ENCODE measurements around the gene HRH1.

DNA sequence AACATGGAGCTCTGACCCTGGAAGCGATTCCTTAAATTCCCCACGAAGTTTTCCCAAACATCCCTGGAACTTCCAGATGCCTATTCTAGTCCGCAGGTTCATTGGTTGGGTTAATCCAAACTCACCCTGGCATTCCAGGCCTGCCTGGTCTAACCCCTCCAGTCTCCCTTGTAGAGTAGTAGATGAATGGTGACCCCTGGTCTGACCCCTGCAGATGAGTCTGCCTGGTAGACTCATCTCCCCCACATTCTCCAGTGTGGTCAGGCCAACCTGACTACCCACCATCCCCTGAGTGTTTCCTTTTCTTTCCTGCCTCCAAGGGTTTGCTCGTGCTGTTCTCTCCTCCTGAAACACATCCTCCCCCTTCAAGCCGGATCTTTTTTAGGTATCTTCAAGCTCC lies 10.8 kb upstream of the HRH1 start:
- TF ChIP-seq POLR2A (IDR thresholded peaks at IDR 0.05; ENCODE audit: low read length) (no peak), GATA1 (IDR thresholded peaks at IDR 0.05; ENCODE audit: low read depth, low read length) (no peak)

All from erythroblast (primary cell).